SJSA1 (cell line): Measurements from ENCODE around the gene SLC35F3. TPM values are rescaled to one million over a fixed set of nuclear protein-coding genes. Genes with fewer than 3 reads are reported as not detected.
"Not testable (repeated sequence)": the region's sequence is repeated elsewhere in the genome, so short reads cannot be mapped to it uniquely, and the experiment has no call there.

Experiments
- DNase-seq, 2 experiments: peaks; one replicate each; pipeline ENCODE4 v3.0.0-alpha.2; 2015 to 2020; ENCODE audit warnings: low spot score in 2 of 2, low read depth in 1 of 2
- H3K27ac ChIP-seq: fragments of 250-450 bp; sonication (Bioruptor Pico); 2 replicates; pipeline ENCODE4 v1.5.1; 2020; ENCODE audit warnings: mild to moderate bottlenecking, moderate library complexity
- H3K27me3 ChIP-seq: fragments of 250-450 bp; sonication (Bioruptor Pico); replicated peaks from 2 replicates; pipeline ENCODE4 v1.5.1; 2020; ENCODE audit warnings: mild to moderate bottlenecking, moderate library complexity
- H3K36me3 ChIP-seq: fragments of 250-450 bp; sonication (Bioruptor Pico); 2 replicates; pipeline ENCODE4 v1.5.1; 2020; ENCODE audit warnings: mild to moderate bottlenecking
- H3K4me1 ChIP-seq: fragments of 250-450 bp; sonication (Bioruptor Pico); replicated peaks from 2 replicates; pipeline ENCODE4 v1.6.1; 2021; ENCODE audit warnings: mild to moderate bottlenecking
- H3K4me3 ChIP-seq: fragments of 250-450 bp; sonication (Bioruptor Pico); 2 replicates; pipeline ENCODE4 v1.5.1; 2020; ENCODE audit warnings: mild to moderate bottlenecking
- H3K9me3 ChIP-seq: fragments of 250-450 bp; sonication (Bioruptor Pico); replicated peaks from 2 replicates; pipeline ENCODE4 v1.5.1; 2020; ENCODE audit warnings: mild to moderate bottlenecking
- total RNA-seq: library from RNA; depleted of rRNA; stranded (reverse); fragments of >200 nt; shearing (Covaris generic); gene quantifications from 2 replicates; pipeline ENCODE4 v1.2.3, GENCODE V29; 2014

SLC35F3 gene
- total RNA-seq, 1 experiment from 2014 or later = not detected

DNA sequence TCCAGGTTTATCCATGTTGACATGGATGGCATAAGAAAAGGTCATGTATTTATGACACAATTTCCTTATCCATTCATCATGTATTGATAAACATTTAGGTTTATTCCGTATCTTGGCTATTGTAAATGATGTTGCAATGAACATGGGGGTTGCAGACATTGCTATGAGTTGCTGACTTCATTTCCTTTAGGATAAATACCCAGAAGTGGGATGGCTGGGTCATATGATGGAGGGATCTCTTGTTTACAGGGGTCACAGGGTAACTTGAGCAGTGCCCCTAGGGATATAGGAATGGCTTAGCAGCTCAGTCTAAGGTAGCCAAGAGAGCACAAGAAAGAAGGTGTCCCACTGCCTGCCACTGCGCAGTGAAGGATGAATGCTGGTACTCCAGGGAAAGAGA, 239.2 kb downstream of the SLC35F3 start:
- DNase-seq = no peak
- Histone ChIP-seq H3K36me3 (no peaks in the 10 kb centered on the region), H3K4me1 (no peaks in the 10 kb centered on the region; the same call in 1 of the 2 replicates), H3K9me3 (no peaks in the 10 kb centered on the region), H3K27ac (no peak overlapping the region), H3K27me3 (no peaks in the 10 kb centered on the region; the same call in 1 of the 2 replicates), H3K4me3 (no peak overlapping the region)

DNA sequence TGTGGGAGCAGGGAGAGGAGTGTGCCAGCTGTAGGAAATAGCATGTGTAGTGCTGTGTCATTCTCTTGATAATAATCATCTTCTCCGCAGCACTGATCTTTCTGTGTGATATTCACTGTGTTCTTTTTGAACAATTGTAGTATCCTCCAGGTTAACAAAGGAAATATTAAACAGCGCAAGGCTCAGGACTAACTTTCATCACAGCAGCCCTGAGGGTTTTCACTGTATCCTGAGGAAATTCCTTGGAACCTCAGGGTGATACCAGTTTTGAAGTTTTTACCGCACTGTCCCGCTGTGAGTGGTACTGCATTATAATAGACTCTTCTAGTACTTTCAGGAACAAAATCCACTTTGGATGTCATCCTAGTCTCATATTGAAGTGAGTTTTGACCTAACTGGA, 240.4 kb downstream of the SLC35F3 start:
- no peaks in the 10 kb centered on the region for H3K36me3 ChIP-seq
- no peak for DNase-seq
- H3K9me3 ChIP-seq = no peaks in the 10 kb centered on the region
- H3K27me3 ChIP-seq = no peaks in the 10 kb centered on the region; the same call in 1 of the 2 replicates
- no peak overlapping the region for H3K4me3 ChIP-seq
- H3K27ac ChIP-seq = no peak overlapping the region
- no peaks in the 10 kb centered on the region; the same call in 1 of the 2 replicates for H3K4me1 ChIP-seq

DNA sequence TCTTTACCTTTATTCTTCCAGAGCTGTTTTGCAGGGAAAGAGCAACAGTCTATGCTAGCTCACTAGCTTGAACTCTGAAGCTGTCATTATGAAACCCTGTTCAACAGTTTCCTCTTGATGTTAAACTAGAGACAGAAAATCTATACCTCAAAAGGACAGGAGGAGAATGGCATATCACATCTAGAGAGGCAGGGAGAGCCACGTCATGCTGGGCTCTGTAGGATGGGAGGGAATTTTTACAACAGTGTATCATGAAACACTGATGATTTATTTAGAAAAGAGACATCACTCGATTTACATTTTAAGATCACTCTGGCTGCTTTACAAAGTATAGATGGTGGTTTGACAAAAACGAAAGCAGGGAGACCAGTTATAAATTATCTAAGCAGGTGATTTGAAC, 243.9 kb downstream of the SLC35F3 start:
- DNase-seq = no peak
- Histone ChIP-seq H3K36me3 (no peaks in the 10 kb centered on the region), H3K27ac (no peak overlapping the region), H3K4me3 (no peak overlapping the region), H3K27me3 (no peaks in the 10 kb centered on the region; the same call in 1 of the 2 replicates), H3K4me1 (no peaks in the 10 kb centered on the region), H3K9me3 (no peaks in the 10 kb centered on the region)

DNA sequence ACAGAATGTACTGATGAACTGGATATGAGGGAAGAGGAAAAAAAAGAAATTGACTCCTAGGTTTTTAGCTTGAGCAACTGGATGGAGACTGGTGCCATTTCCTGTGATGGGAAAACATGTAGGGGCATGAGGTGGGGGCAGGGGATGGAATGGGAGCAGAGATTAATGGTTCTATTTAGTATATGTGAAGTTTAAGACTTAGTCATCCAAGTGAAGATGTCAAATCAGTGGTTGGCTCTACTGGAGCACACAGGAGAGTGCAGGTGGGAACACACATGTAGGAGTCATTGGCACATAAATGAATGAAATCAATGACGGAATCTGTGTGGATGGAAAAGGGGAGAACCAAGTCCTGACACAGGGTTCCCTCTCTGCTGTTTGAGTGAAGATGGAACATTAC, 244.3 kb downstream of the SLC35F3 start:
- no peaks in the 10 kb centered on the region; the same call in 1 of the 2 replicates for H3K27me3 ChIP-seq
- no peak for DNase-seq
- no peaks in the 10 kb centered on the region for H3K9me3 ChIP-seq
- no peak overlapping the region for H3K4me3 ChIP-seq
- no peaks in the 10 kb centered on the region for H3K36me3 ChIP-seq
- H3K27ac ChIP-seq = no peak overlapping the region
- H3K4me1 ChIP-seq = no peaks in the 10 kb centered on the region

DNA sequence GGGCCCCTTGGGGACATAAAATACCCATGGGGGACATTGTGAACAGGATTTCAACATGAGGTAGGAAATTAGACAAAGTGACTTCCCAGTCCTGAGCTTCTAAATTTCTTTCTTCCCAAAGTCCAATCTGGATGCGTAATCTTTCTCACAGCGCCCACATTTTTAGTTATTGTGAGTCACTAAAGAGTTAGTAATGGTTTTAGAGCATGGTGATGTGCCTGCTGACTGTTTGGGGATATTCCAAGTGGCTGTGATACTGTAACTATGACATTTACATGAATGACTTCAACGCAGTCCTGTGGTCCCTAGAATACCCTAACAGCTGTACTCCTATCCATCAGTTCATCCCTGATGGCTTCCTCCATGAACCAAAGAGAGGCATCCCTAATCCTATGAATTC, 244.7 kb downstream of the SLC35F3 start:
- Histone ChIP-seq H3K4me3 (no peak overlapping the region), H3K9me3 (no peaks in the 10 kb centered on the region), H3K36me3 (no peaks in the 10 kb centered on the region), H3K27ac (no peak overlapping the region), H3K4me1 (no peaks in the 10 kb centered on the region), H3K27me3 (no peaks in the 10 kb centered on the region; the same call in 1 of the 2 replicates)
- DNase-seq = no peak

GRCh38 chr1:234150892-234151291, 246.4 kb downstream of the SLC35F3 start:
- Histone ChIP-seq H3K36me3 (no peaks in the 10 kb centered on the region), H3K4me3 (no peak overlapping the region), H3K4me1 (no peaks in the 10 kb centered on the region), H3K27ac (no peak overlapping the region), H3K27me3 (no peaks in the 10 kb centered on the region; the same call in 1 of the 2 replicates), H3K9me3 (no peaks in the 10 kb centered on the region)
- DNase-seq = no peak

DNA sequence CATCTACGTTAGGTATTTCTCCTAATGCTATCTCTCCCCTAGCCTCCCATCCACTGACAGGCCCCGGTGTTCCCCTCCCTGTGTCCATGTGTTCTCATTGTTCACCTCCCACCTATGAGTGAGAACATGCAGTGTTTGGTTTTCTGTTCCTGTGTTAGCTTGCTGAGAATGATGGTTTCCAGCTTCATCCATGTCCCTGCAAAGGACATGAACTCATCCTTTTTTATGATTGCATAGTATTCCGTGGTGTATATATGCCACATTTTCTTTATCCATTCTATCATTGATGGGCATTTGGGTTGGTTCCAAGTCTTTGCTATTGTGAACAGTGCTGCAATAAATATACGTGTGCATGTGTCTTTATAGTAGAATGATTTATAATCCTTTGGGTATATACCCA, 247.9 kb downstream of the SLC35F3 start:
- not testable (repeated sequence) for H3K4me3 ChIP-seq, H3K27ac ChIP-seq, H3K27me3 ChIP-seq, H3K9me3 ChIP-seq, H3K4me1 ChIP-seq, H3K36me3 ChIP-seq, DNase-seq

DNA sequence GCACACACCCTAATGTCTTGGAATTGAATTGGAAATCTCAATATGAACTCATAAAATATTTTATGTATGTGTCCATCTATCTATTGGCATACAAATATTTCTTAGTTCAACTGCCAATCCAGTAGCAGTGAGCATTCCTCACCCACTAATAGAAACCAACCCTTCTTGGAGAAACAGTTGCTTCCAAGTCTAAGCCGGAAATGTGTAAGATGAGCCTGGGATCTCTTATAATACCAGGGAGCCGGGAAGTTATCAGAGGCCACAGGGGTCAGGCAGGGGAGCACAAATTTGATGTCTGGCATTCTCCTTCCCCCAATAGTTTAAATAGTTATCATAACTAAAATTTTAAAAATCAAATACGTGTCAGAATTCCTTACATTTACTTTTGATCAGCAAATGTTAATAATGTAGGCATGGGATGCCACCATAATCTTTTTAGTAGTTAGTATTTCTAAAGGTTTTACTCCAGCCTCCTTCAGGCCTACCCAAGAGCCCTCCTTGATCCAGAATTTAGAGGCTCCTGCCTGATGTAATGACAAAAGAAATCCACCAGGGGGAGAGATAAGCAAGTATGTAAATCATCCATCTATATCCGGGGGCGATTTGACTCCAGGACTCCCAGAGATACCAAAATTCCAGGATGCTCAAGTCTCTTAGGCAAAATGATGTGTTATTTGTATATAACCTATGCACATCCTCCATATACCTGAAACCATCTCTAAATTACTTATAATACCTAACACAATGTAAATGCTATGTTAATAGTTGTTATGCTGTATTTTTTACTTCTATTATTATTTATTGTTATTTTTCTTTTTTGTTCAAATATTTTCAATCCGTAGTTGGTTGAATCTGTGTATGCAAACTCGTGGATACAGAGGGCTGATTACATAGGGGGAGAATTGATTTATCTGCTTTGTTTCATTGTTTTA, 250.1 kb downstream of the SLC35F3 start:
- no peaks in the 10 kb centered on the region for H3K36me3 ChIP-seq
- H3K9me3 ChIP-seq = no peaks in the 10 kb centered on the region
- no peaks in the 10 kb centered on the region for H3K4me1 ChIP-seq
- peaks cover 3% of the 10 kb centered on the region for H3K27me3 ChIP-seq
- peak in 1 of 2 experiments; percentile 48 for DNase-seq
- H3K27ac ChIP-seq = no peak overlapping the region
- no peak overlapping the region for H3K4me3 ChIP-seq

DNA sequence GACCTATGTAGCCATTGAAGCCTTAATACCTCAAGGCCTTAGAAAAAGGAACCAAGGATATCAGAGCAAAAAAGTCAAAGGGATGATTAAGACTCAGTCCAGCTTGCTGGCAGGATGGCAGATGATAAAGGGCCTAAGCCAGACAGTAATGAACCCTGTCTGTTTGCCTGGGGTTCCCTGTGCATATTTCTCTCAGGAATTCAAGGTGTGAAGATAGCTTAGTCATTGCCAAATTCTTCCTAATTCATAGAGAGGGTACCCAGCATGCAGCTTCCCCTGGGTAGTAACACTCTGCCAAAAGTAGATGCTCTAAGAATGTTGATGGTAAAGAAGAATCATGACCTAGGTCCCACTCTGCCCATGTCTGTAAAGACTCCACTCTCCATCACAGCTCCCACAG, 258.2 kb downstream of the SLC35F3 start:
- no peak overlapping the region for H3K4me3 ChIP-seq
- no peaks in the 10 kb centered on the region for H3K9me3 ChIP-seq
- H3K27ac ChIP-seq = no peak overlapping the region
- peaks cover 11% of the 10 kb centered on the region; the same call in 1 of the 2 replicates for H3K27me3 ChIP-seq
- H3K36me3 ChIP-seq = no peaks in the 10 kb centered on the region
- H3K4me1 ChIP-seq = no peaks in the 10 kb centered on the region
- peak in 1 of 2 experiments; percentile 1 for DNase-seq

DNA sequence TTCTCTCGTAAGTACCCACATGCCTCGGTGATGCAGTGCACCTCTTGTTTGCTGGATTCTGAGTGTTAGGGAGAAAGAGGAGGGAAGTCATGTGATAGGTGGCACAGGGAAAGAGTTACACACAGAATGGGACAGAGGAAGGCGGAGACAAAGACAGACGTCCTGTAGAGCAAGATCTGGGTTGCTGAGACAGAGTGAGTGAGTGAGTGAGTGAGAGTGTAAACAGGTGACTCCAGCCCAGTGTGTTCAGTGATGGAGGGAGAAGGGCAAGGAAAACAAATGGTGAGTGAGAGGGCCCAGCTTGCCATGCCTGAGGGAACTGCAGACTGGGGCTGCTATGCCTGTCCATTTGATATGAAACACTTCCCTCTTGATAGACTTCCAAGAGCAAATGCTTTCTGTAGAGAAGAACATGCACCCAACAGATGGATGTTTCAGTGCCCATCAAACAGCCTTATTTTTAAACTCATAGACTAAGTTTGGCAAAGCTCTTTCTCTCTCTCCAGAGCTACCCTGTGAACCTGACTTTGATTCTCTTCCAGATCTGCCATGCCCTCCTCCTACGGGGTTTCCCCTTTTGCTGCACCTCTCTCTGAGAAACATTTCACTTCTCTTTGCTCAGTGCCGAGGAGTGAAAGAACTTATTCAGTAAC, 258.9 kb downstream of the SLC35F3 start:
- no peak overlapping the region for H3K27ac ChIP-seq
- no peaks in the 10 kb centered on the region for H3K36me3 ChIP-seq
- peak in 1 of 2 experiments; percentile 4 for DNase-seq
- no peaks in the 10 kb centered on the region for H3K4me1 ChIP-seq
- H3K27me3 ChIP-seq = peaks cover 8% of the 10 kb centered on the region; the same call in 1 of the 2 replicates
- no peak overlapping the region for H3K4me3 ChIP-seq
- H3K9me3 ChIP-seq = no peaks in the 10 kb centered on the region

GRCh38 chr1:234164098-234164709, 259.7 kb downstream of the SLC35F3 start:
- H3K27me3 ChIP-seq = 0 out of 2 replicates have a peak, but pooled peaks cover 8% of the 10 kb centered on the region
- no peaks in the 10 kb centered on the region for H3K36me3 ChIP-seq
- no peak for DNase-seq
- no peaks in the 10 kb centered on the region for H3K9me3 ChIP-seq
- no peak overlapping the region for H3K27ac ChIP-seq
- H3K4me1 ChIP-seq = no peaks in the 10 kb centered on the region
- no peak overlapping the region for H3K4me3 ChIP-seq

DNA sequence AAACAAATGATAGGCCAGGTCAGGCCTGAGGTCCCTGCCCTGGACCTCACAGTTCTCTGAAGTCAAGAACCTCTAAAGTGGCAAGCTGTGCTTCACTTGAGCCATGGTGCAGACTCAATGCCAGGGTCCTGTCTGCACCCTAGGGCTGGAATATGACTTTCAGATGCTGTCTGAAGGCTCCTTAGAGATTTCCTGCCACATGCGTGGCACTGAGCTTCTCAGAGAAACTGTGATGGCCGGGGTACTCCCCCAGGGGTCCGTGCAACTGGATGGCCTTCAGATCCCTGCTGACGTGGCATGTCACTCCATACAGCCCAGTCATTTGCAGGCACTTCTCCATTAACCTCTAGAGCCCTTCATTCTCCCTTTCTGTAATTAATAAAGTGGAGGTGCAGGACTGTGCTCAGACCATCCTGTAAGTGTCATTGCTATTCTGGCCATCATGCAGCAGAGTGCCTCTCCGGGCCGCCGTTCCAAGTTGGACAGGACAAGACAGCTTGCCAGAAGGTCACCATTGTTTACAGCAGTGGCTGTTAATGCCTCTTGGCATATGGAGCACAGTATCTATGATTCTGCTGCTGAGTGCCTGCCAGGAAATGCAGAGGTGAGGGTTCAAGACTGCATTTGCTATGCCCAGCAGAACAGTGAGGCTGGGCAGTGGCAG, 263.7 kb downstream of the SLC35F3 start:
- Histone ChIP-seq H3K4me3 (no peak overlapping the region), H3K36me3 (no peaks in the 10 kb centered on the region), H3K27ac (no peak overlapping the region), H3K27me3 (0 out of 2 replicates have a peak, but pooled peaks cover 8% of the 10 kb centered on the region), H3K9me3 (no peaks in the 10 kb centered on the region), H3K4me1 (no peaks in the 10 kb centered on the region)
- DNase-seq = no peak

GRCh38 chr1:234169161-234169849, 264.8 kb downstream of the SLC35F3 start:
- H3K4me1 ChIP-seq = no peaks in the 10 kb centered on the region
- no peaks in the 10 kb centered on the region for H3K36me3 ChIP-seq
- H3K27me3 ChIP-seq = peaks cover 8% of the 10 kb centered on the region
- H3K9me3 ChIP-seq = no peaks in the 10 kb centered on the region
- no peak overlapping the region for H3K4me3 ChIP-seq
- DNase-seq = no peak
- no peak overlapping the region for H3K27ac ChIP-seq
